ENCODE data around the gene SOX2. TPM values are rescaled to one million over a fixed set of nuclear protein-coding genes. Genes with fewer than 3 reads are reported as not detected.

The SOX2 gene
- total RNA-seq, 2 donors from 2014 or later, result 0.33 to 1.3 TPM

- peaks cover 4% of the 10 kb centered on the region for H3K4me1 ChIP-seq
- no peak for ATAC-seq
- no peak overlapping the region for H3K4me3 ChIP-seq
- no peak for TF ChIP-seq CTCF (IDR thresholded peaks at IDR 0.05)
- TF ChIP-seq POLR2A (IDR thresholded peaks at IDR 0.05), result no peak
- peaks cover 0 to 58% of the 10 kb centered on the region in 2 donors for H3K27me3 ChIP-seq
- intact Hi-C loops (cut with DNase I), result no loop called here
- H3K9me3 ChIP-seq, result no peaks in the 10 kb centered on the region
- no peak overlapping the region for H3K27ac ChIP-seq
- 25 to 45% methylated on average over 3 of the region's 3 CpGs for WGBS, 2 donors
- DNase-seq, result no peak
- H3K36me3 ChIP-seq (replicated peaks in 1 of 2; ENCODE audit: insufficient read depth in 1 of 2, low read depth in 2 of 2), result no peaks in the 10 kb centered on the region
Observed at GRCh38 chr3:181718369-181718768, 6.6 kb downstream of the SOX2 start.

GRCh38 chr3:181718987-181719911, 7.5 kb downstream of the SOX2 start:
- H3K27ac ChIP-seq, result no peak overlapping the region
- peaks cover 6 to 61% of the 10 kb centered on the region in 2 donors for H3K27me3 ChIP-seq
- TF ChIP-seq CTCF (IDR thresholded peaks at IDR 0.05) (no peak), POLR2A (IDR thresholded peaks at IDR 0.05) (no peak)
- no peaks in the 10 kb centered on the region for H3K9me3 ChIP-seq
- peaks cover 4% of the 10 kb centered on the region for H3K4me1 ChIP-seq
- no peak overlapping the region for H3K4me3 ChIP-seq
- no peak for DNase-seq
- no peaks in the 10 kb centered on the region for H3K36me3 ChIP-seq (replicated peaks in 1 of 2; ENCODE audit: insufficient read depth in 1 of 2, low read depth in 2 of 2)
- WGBS, 2 donors, result 7 to 13% methylated on average over 34 to 48 of the region's 48 CpGs
- intact Hi-C loops (cut with DNase I), result no loop called here
- no peak for ATAC-seq

- peaks cover 4% of the 10 kb centered on the region for H3K4me1 ChIP-seq
- no peak overlapping the region for H3K27ac ChIP-seq
- no peaks in the 10 kb centered on the region for H3K36me3 ChIP-seq (replicated peaks in 1 of 2; ENCODE audit: insufficient read depth in 1 of 2, low read depth in 2 of 2)
- WGBS, 2 donors, result 7 to 12% methylated on average over 18 to 23 of the region's 23 CpGs
- DNase-seq (no peak), ATAC-seq (no peak)
- H3K27me3 ChIP-seq, result peaks cover 6 to 59% of the 10 kb centered on the region in 2 donors
- intact Hi-C loops (cut with DNase I), result no loop called here
- TF ChIP-seq CTCF (IDR thresholded peaks at IDR 0.05), result no peak
- TF ChIP-seq POLR2A (IDR thresholded peaks at IDR 0.05), result no peak
- H3K9me3 ChIP-seq, result no peaks in the 10 kb centered on the region
- no peak overlapping the region for H3K4me3 ChIP-seq
Observed at GRCh38 chr3:181719991-181720680, 8.4 kb downstream of the SOX2 start.

GRCh38 chr3:181721046-181721875, 9.5 kb downstream of the SOX2 start:
- no peaks in the 10 kb centered on the region for H3K36me3 ChIP-seq (replicated peaks in 1 of 2; ENCODE audit: insufficient read depth in 1 of 2, low read depth in 2 of 2)
- intact Hi-C loops (cut with DNase I), result no loop called here
- H3K27ac ChIP-seq, result no peak overlapping the region
- ATAC-seq (no peak), DNase-seq (no peak)
- peaks cover 6 to 68% of the 10 kb centered on the region in 2 donors for H3K27me3 ChIP-seq
- H3K9me3 ChIP-seq, result no peaks in the 10 kb centered on the region
- no peak overlapping the region for H3K4me3 ChIP-seq
- TF ChIP-seq POLR2A (IDR thresholded peaks at IDR 0.05) (no peak), CTCF (IDR thresholded peaks at IDR 0.05) (no peak)
- H3K4me1 ChIP-seq, result peaks cover 5% of the 10 kb centered on the region
- WGBS, 2 donors, result 17 to 19% methylated on average over 4 of the region's 4 CpGs
